H9 (cell line): ENCODE data around the gene XXYLT1. TPM values are rescaled to one million over a fixed set of nuclear protein-coding genes. Genes with fewer than 3 reads are reported as not detected.

Experiments
- DNase-seq: peaks from one replicate; pipeline ENCODE4 v3.0.0-alpha.2; 2017
- H2AFZ ChIP-seq: one replicate; pipeline ENCODE4 v1.6.1; 2013; ENCODE audit warnings: mild to moderate bottlenecking, low read length, control low read depth, moderate library complexity
- H2AK5ac ChIP-seq: 2 replicates; pipeline ENCODE4 v1.6.1; 2013; ENCODE audit warnings: low read length, control low read depth, mixed read lengths; ENCODE audit not compliant: insufficient read length
- H2BK120ac ChIP-seq: one replicate; pipeline ENCODE4 v1.6.1; 2013; ENCODE audit warnings: low read depth, mild to moderate bottlenecking, low read length, control low read depth, inconsistent platforms; ENCODE audit not compliant: poor library complexity, severe bottlenecking
- H2BK12ac ChIP-seq: 2 replicates; pipeline ENCODE4 v1.6.1; 2013; ENCODE audit warnings: low read length, control low read depth, mixed read lengths, low read depth; ENCODE audit not compliant: insufficient read length
- H2BK15ac ChIP-seq: 2 replicates; pipeline ENCODE4 v1.6.1; 2013; ENCODE audit warnings: low read depth, low read length, control low read depth
- H2BK20ac ChIP-seq: one replicate; pipeline ENCODE4 v1.6.1; 2013; ENCODE audit warnings: low read depth, mild to moderate bottlenecking, low read length, control low read depth, inconsistent platforms; ENCODE audit not compliant: poor library complexity, severe bottlenecking
- H2BK5ac ChIP-seq: 2 replicates; pipeline ENCODE4 v1.6.1; 2013; ENCODE audit warnings: low read length, control low read depth, mixed read lengths; ENCODE audit not compliant: insufficient read length
- H3K14ac ChIP-seq: 2 replicates; pipeline ENCODE4 v1.6.1; 2013; ENCODE audit warnings: low read length, control low read depth; ENCODE audit not compliant: insufficient read depth
- H3K18ac ChIP-seq: 2 replicates; pipeline ENCODE4 v1.6.1; 2013; ENCODE audit warnings: low read depth, mild to moderate bottlenecking, mixed read lengths, low read length, control low read depth; ENCODE audit not compliant: insufficient read length
- H3K23ac ChIP-seq: 2 replicates; pipeline ENCODE4 v1.6.1; 2013; ENCODE audit warnings: low read length, control low read depth, mixed read lengths, low read depth; ENCODE audit not compliant: insufficient read length
- H3K23me2 ChIP-seq: 2 replicates; pipeline ENCODE4 v1.6.1; 2013; ENCODE audit warnings: low read depth, mild to moderate bottlenecking, mixed read lengths, low read length, control low read depth; ENCODE audit not compliant: insufficient read length, poor library complexity, severe bottlenecking
- H3K27ac ChIP-seq: 2 replicates; pipeline ENCODE4 v1.5.1; 2013; ENCODE audit warnings: low read length, control low read depth, mixed read lengths, low read depth; ENCODE audit not compliant: insufficient read length
- H3K27me3 ChIP-seq: 2 replicates; pipeline ENCODE4 v1.6.1; 2013; ENCODE audit warnings: low read length, control low read depth, inconsistent platforms; ENCODE audit not compliant: insufficient read depth
- H3K4ac ChIP-seq: 2 replicates; pipeline ENCODE4 v1.6.1; 2013; ENCODE audit warnings: low read depth, mild to moderate bottlenecking, control low read depth, inconsistent platforms, low read length, moderate library complexity
- H3K4me1 ChIP-seq: 2 replicates; pipeline ENCODE4 v1.6.1; 2013; ENCODE audit warnings: low read length, control low read depth, inconsistent platforms; ENCODE audit not compliant: insufficient read depth
- H3K4me2 ChIP-seq: 2 replicates; pipeline ENCODE4 v1.6.1; 2013; ENCODE audit warnings: low read length, control low read depth, mixed read lengths; ENCODE audit not compliant: insufficient read length, insufficient read depth
- H3K56ac ChIP-seq: 2 replicates; pipeline ENCODE4 v1.6.1; 2013; ENCODE audit warnings: low read depth, mild to moderate bottlenecking, mixed read lengths, low read length, control low read depth; ENCODE audit not compliant: insufficient read length
- H3K79me1 ChIP-seq: 2 replicates; pipeline ENCODE4 v1.6.1; 2013; ENCODE audit warnings: low read depth, mild to moderate bottlenecking, moderate library complexity, low read length, control low read depth, inconsistent platforms; ENCODE audit not compliant: insufficient read depth, poor library complexity, severe bottlenecking
- H3K79me2 ChIP-seq: 2 replicates; pipeline ENCODE4 v1.6.1; 2013; ENCODE audit warnings: low read length, control low read depth, inconsistent platforms; ENCODE audit not compliant: insufficient read depth
- H3K9ac ChIP-seq: 2 replicates; pipeline ENCODE4 v1.6.1; 2013; ENCODE audit warnings: low read length, control low read depth, mixed read lengths; ENCODE audit not compliant: insufficient read length; ENCODE audit errors: extremely low read depth
- H3K9me3 ChIP-seq: one replicate; pipeline ENCODE4 v1.6.1; 2013; ENCODE audit warnings: low read depth, low read length, inconsistent platforms; ENCODE audit not compliant: control insufficient read depth
- H3T11ph ChIP-seq: one replicate; pipeline ENCODE4 v1.6.1; 2013; ENCODE audit warnings: mild to moderate bottlenecking, low read length, control low read depth, inconsistent platforms
- H4K20me1 ChIP-seq: one replicate; pipeline ENCODE4 v1.6.1; 2013; ENCODE audit not compliant: control insufficient read depth, insufficient read length, insufficient read depth
- H4K5ac ChIP-seq: 2 replicates; pipeline ENCODE4 v1.6.1; 2013; ENCODE audit warnings: low read depth, mild to moderate bottlenecking, mixed read lengths, low read length, control low read depth; ENCODE audit not compliant: insufficient read length
- H4K8ac ChIP-seq: replicated peaks from 2 replicates; pipeline ENCODE4 v1.6.1; 2013; ENCODE audit warnings: low read length, control low read depth, mixed read lengths, low read depth; ENCODE audit not compliant: insufficient read length
- H4K91ac ChIP-seq: 2 replicates; pipeline ENCODE4 v1.6.1; 2013; ENCODE audit warnings: low read depth, mild to moderate bottlenecking, moderate library complexity, mixed read lengths, low read length, control low read depth; ENCODE audit not compliant: insufficient read length
- H3K27ac Mint-ChIP-seq, 3 experiments: 2 replicates in 2 of 3; 3 replicates in 1 of 3; pipeline ENCODE4 v1.8.0; 2020 to 2021; ENCODE audit warnings: mixed read lengths in 3 of 3, mild to moderate bottlenecking in 1 of 3, moderate library complexity in 1 of 3
- H3K27me3 Mint-ChIP-seq: 2 replicates; pipeline ENCODE4 v1.8.0; 2021; ENCODE audit warnings: low read depth, mild to moderate bottlenecking, moderate library complexity, mixed read lengths
- H3K36me3 Mint-ChIP-seq, 3 experiments: 2 replicates in 2 of 3; 3 replicates in 1 of 3; pipeline ENCODE4 v1.8.0; 2020 to 2021; ENCODE audit warnings: low read depth in 3 of 3, mixed read lengths in 3 of 3; ENCODE audit not compliant: insufficient read depth in 1 of 3
- H3K4me1 Mint-ChIP-seq, 2 experiments: 2 replicates each; pipeline ENCODE4 v1.8.0; 2020; ENCODE audit warnings: mixed read lengths in 2 of 2
- H3K4me3 Mint-ChIP-seq, 2 experiments: 2 replicates in 1 of 2; 3 replicates in 1 of 2; pipeline ENCODE4 v1.8.0; 2020 to 2021; ENCODE audit warnings: mild to moderate bottlenecking in 2 of 2, mixed read lengths in 2 of 2, moderate library complexity in 1 of 2
- H3K9me3 Mint-ChIP-seq, 2 experiments: 2 replicates in 1 of 2; 3 replicates in 1 of 2; pipeline ENCODE4 v1.8.0; 2020; ENCODE audit warnings: mild to moderate bottlenecking in 2 of 2, mixed read lengths in 2 of 2, moderate library complexity in 1 of 2
- CTCF ChIP-seq: fragments of 200-600 bp; sonication (generic); conservative IDR thresholded peaks from 3 replicates; pipeline ENCODE4 v1.8.0; 2021; ENCODE audit warnings: antibody characterized with exemption, mild to moderate bottlenecking
- WGBS: extraction: QIAGEN DNeasy Blood & Tissue Kit; methylation state at CpG from one replicate; pipeline ENCODE4 v1.1.7; 2013; ENCODE audit warnings: missing lambda C conversion rate, low lambda C conversion rate, mixed read lengths; ENCODE audit not compliant: insufficient read length; ENCODE audit errors: extremely low coverage; 5-methylcytosine and 5-hydroxymethylcytosine counted together
- total RNA-seq: library from RNA; stranded (reverse); gene quantifications from 2 replicates; pipeline ENCODE4 v1.2.1, GENCODE V29; 2021

Gene XXYLT1
- total RNA-seq, 1 experiment from 2014 or later, result 22.7 TPM

GRCh38 chr3:195178124-195178910 lies 92.6 kb downstream of the XXYLT1 start:
- Histone ChIP-seq H3T11ph (no peak overlapping the region), H3K79me2 (no peaks in the 10 kb centered on the region; the same call in 1 of the 2 replicates), H3K56ac (no peak overlapping the region), H3K4ac (no peak overlapping the region), H3K27me3 (no peaks in the 10 kb centered on the region), H3K14ac (no peak overlapping the region), H2BK15ac (no peak overlapping the region), H4K20me1 (no peaks in the 10 kb centered on the region), H4K5ac (no peak overlapping the region), H2BK5ac (no peak overlapping the region), H2BK20ac (no peak overlapping the region), H3K4me1 (peaks cover 7% of the 10 kb centered on the region; the same call in 1 of the 2 replicates), H3K9ac (no peak overlapping the region), H2BK12ac (no peak overlapping the region), H4K8ac (no peak overlapping the region), H3K23me2 (no peaks in the 10 kb centered on the region), H3K27ac (no peak overlapping the region), H2AK5ac (no peak overlapping the region), H2BK120ac (no peak overlapping the region), H3K18ac (no peak overlapping the region), H3K79me1 (no peaks in the 10 kb centered on the region), H3K4me2 (no peak overlapping the region), H2AFZ (no peak overlapping the region), H3K23ac (no peak overlapping the region), H3K9me3 (no peaks in the 10 kb centered on the region), H4K91ac (no peak overlapping the region)
- H3K9me3 Mint-ChIP-seq, result no peaks in the 10 kb centered on the region
- H3K4me3 Mint-ChIP-seq, result no peak overlapping the region
- no CpG with 5 or more reads among the region's 17 CpGs for WGBS
- DNase-seq, result no peak
- H3K4me1 Mint-ChIP-seq, result peaks cover 37% of the 10 kb centered on the region in 2 experiments
- peak overlapping the region in 2 of 3 experiments; percentile 27 to 56; a peak in 3 of 7 replicates for H3K27ac Mint-ChIP-seq
- no peaks in the 10 kb centered on the region; the same call in none of the 2 replicates for H3K27me3 Mint-ChIP-seq
- peaks cover 11 to 16% (median 13%) of the 10 kb centered on the region in 3 experiments for H3K36me3 Mint-ChIP-seq
- TF ChIP-seq CTCF, result no peak
